Measurements from ENCODE around the gene SLC7A7. TPM values are rescaled to one million over a fixed set of nuclear protein-coding genes. Genes with fewer than 3 reads are reported as not detected.
"Not testable (repeated sequence)": the region's sequence is repeated elsewhere in the genome, so short reads cannot be mapped to it uniquely, and the experiment has no call there.

Gene SLC7A7
- total RNA-seq (2014; rRNA removed; shearing (Covaris generic)) = 2.6 and 3.6 TPM in 2 replicates

- DNase-seq (ENCODE audit: low read depth) = no peak
These were observed at the start of gene SLC7A7 for GRCh38 chr14:22814941-22815713. Gene SLC7A7, minus strand, starts transcription at chr14:22815435. Its CDS starts 2,037 bp downstream, at chr14:22813398.

- no peak for DNase-seq (ENCODE audit: low read depth)
These were observed 49.7 kb upstream of the SLC7A7 start for GRCh38 chr14:22864979-22865378.

- DNase-seq (ENCODE audit: low read depth) = no peak
These were observed 46.4 kb upstream of the SLC7A7 start for GRCh38 chr14:22861651-22862050.

- not testable (repeated sequence) for DNase-seq (ENCODE audit: low read depth)
These were observed 45.1 kb upstream of the SLC7A7 start for GRCh38 chr14:22860377-22860776.

- no peak for DNase-seq (ENCODE audit: low read depth)
These were observed 41.2 kb upstream of the SLC7A7 start for GRCh38 chr14:22856428-22856827.

GRCh38 chr14:22854963-22855724 is 39.9 kb upstream of the SLC7A7 start:
- no peak for DNase-seq (ENCODE audit: low read depth)

GRCh38 chr14:22854296-22854695 is 39.1 kb upstream of the SLC7A7 start:
- DNase-seq (ENCODE audit: low read depth) = not testable (repeated sequence)

GRCh38 chr14:22852940-22853767 is 37.9 kb upstream of the SLC7A7 start:
- peak; percentile 81 for DNase-seq (ENCODE audit: low read depth)

- no peak for DNase-seq (ENCODE audit: low read depth)
These were observed 37.3 kb upstream of the SLC7A7 start for GRCh38 chr14:22852599-22852939.

GRCh38 chr14:22852178-22852577 is 36.9 kb upstream of the SLC7A7 start:
- not testable (repeated sequence) for DNase-seq (ENCODE audit: low read depth)

- peak; percentile 97 for DNase-seq (ENCODE audit: low read depth)
These were observed 35.9 kb upstream of the SLC7A7 start for GRCh38 chr14:22850944-22851764.

- DNase-seq (ENCODE audit: low read depth) = peak; percentile 21
These were observed 34.1 kb upstream of the SLC7A7 start for GRCh38 chr14:22849212-22849819.

GRCh38 chr14:22848351-22849164 is 33.3 kb upstream of the SLC7A7 start:
- peak; percentile 68 for DNase-seq (ENCODE audit: low read depth)

GRCh38 chr14:22847661-22848341 is 32.6 kb upstream of the SLC7A7 start:
- peak; percentile 53 for DNase-seq (ENCODE audit: low read depth)

- no peak for DNase-seq (ENCODE audit: low read depth)
These were observed 31.6 kb upstream of the SLC7A7 start for GRCh38 chr14:22846811-22847307.

- DNase-seq (ENCODE audit: low read depth) = no peak
These were observed 30.8 kb upstream of the SLC7A7 start for GRCh38 chr14:22845821-22846625.

GRCh38 chr14:22845103-22845394 is 29.8 kb upstream of the SLC7A7 start:
- DNase-seq (ENCODE audit: low read depth) = no peak
